Pancreas (tissue), 10 donors: ENCODE measurements around the gene ZBTB4. TPM values are rescaled to one million over a fixed set of nuclear protein-coding genes. Genes with fewer than 3 reads are reported as not detected.

ENCODE experiments used
- ATAC-seq, 4 donors: fragments of 200-7000 bp; cut with Tn5 transposase; one replicate each; pipeline versions ENCODE4 v1.8.0 to v1.9.1; 2020; ENCODE audit warnings: mild to moderate bottlenecking in 4 of 4, moderate library complexity in 4 of 4
- DNase-seq, 6 donors: peaks; one replicate each; pipeline ENCODE4 v3.0.0-alpha.2; 2020
- FAIRE-seq: peaks from 2 replicates; lab custom pipeline; 2012; peaks lifted over from hg19 to GRCh38; lab: Jason Lieb, UNC
- H3K27ac ChIP-seq, 4 donors: fragments of 200-600 bp; sonication (generic); 1 replicate in 3 of 4; 2 replicates in 1 of 4; pipeline versions ENCODE4 v1.5.0 to v1.8.0; 2020
- H3K27me3 ChIP-seq, 4 donors: fragments of 200-600 bp; one replicate each; pipeline ENCODE4 v1.8.0; 2021
- H3K36me3 ChIP-seq, 3 donors: fragments of 200-600 bp; sonication (generic) in 1 of 3; one replicate each; pipeline versions ENCODE4 v1.5.0 to v1.8.0; 2020 to 2021
- H3K4me1 ChIP-seq, 3 donors: fragments of 200-600 bp; one replicate each; pipeline ENCODE4 v1.8.0; 2021
- H3K4me3 ChIP-seq, 4 donors: fragments of 200-600 bp; sonication (generic) in 2 of 4; one replicate each; pipeline versions ENCODE4 v1.5.0 to v1.8.0; 2020 to 2021
- H3K9me3 ChIP-seq, 4 donors: fragments of 200-600 bp; one replicate each; pipeline ENCODE4 v1.8.0; 2021
- WGBS, 2 donors: extraction: QIAGEN DNeasy Blood & Tissue Kit; methylation state at CpG; one replicate each; pipeline ENCODE4 v1.1.7; 2013; 5-methylcytosine and 5-hydroxymethylcytosine counted together
- intact Hi-C, 3 donors: fragments of 100-400 bp; cut with DNase I; formaldehyde crosslinking; loops; one replicate each; pipeline versions ENCODE4 v1.11.1 to v1.14.2; 2022
- polyA plus RNA-seq, 2 donors: library from polyadenylated mRNA; stranded (reverse); fragments of 200-250 nt; gene quantifications; one replicate each; pipeline ENCODE4 v1.2.3, GENCODE V29; 2013
- total RNA-seq, 6 donors: library from RNA; stranded (reverse); fragmentation: NEBNext Ultra II Directional in 4 of 6; extraction: Animal tissue kit (Norgen Biotek cat#: 25700) in 4 of 6; gene quantifications; one replicate each; pipeline versions ENCODE4 v1.2.1 to v1.2.4, GENCODE V29; 2021 to 2023
- TF ChIP-seq, protein P1 (sequence below), 4 donors: fragments of 200-600 bp; sonication (generic) in 3 of 4; IDR thresholded peaks; one replicate each; pipeline versions ENCODE4 v1.5.0 to v1.8.0; 2021; ENCODE audit warnings: antibody characterized with exemption in 4 of 4
- donor health status: healthy with polysubstance abuse.
- donor health status: DM: no; HTN: no; CAD: no; lungs with moderate emphysema.
- donor health status: DM: no; HTN: no; CAD: no.
- donor health status: control.
- donor health status: control.
- donor health status: Bipolar disorder and iron deficiency.
- donor health status: DM: yes; HTN: yes; CAD: no.
- donor health status: DM: no; HTN: no; CAD: no.
- donor health status: DM: no; HTN: no; CAD: no.
- donor health status: DM: yes; HTN: yes; CAD: no.

The ZBTB4 gene, protein sequence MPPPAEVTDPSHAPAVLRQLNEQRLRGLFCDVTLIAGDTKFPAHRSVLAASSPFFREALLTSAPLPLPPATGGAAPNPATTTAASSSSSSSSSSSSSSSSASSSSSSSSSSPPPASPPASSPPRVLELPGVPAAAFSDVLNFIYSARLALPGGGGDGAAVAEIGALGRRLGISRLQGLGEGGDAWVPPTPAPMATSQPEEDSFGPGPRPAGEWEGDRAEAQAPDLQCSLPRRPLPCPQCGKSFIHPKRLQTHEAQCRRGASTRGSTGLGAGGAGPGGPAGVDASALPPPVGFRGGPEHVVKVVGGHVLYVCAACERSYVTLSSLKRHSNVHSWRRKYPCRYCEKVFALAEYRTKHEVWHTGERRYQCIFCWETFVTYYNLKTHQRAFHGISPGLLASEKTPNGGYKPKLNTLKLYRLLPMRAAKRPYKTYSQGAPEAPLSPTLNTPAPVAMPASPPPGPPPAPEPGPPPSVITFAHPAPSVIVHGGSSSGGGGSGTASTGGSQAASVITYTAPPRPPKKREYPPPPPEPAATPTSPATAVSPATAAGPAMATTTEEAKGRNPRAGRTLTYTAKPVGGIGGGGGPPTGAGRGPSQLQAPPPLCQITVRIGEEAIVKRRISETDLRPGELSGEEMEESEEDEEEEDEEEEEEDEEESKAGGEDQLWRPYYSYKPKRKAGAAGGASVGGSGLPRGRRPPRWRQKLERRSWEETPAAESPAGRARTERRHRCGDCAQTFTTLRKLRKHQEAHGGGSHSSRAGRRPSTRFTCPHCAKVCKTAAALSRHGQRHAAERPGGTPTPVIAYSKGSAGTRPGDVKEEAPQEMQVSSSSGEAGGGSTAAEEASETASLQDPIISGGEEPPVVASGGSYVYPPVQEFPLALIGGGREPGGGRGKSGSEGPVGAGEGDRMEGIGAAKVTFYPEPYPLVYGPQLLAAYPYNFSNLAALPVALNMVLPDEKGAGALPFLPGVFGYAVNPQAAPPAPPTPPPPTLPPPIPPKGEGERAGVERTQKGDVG
- 10 to 100 TPM; 20.3 to 30.2 (median 22.2) TPM for total RNA-seq
- 10 to 100 TPM; 17.3 to 19.2 TPM for polyA plus RNA-seq

- peaks cover 0 to 17% (median 16%) of the 10 kb centered on the region in 3 donors for H3K4me1 ChIP-seq
- DNase-seq = peak in 5 of 6 donors; percentile 51 to 86 (median 80)
- 0 to 1% methylated on average over 41 to 92 of the region's 92 CpGs for WGBS, 2 donors
- TF ChIP-seq, protein P1, sequence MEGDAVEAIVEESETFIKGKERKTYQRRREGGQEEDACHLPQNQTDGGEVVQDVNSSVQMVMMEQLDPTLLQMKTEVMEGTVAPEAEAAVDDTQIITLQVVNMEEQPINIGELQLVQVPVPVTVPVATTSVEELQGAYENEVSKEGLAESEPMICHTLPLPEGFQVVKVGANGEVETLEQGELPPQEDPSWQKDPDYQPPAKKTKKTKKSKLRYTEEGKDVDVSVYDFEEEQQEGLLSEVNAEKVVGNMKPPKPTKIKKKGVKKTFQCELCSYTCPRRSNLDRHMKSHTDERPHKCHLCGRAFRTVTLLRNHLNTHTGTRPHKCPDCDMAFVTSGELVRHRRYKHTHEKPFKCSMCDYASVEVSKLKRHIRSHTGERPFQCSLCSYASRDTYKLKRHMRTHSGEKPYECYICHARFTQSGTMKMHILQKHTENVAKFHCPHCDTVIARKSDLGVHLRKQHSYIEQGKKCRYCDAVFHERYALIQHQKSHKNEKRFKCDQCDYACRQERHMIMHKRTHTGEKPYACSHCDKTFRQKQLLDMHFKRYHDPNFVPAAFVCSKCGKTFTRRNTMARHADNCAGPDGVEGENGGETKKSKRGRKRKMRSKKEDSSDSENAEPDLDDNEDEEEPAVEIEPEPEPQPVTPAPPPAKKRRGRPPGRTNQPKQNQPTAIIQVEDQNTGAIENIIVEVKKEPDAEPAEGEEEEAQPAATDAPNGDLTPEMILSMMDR (IDR thresholded peaks at IDR 0.05) = no peak
- peak in 3 of 4 donors; percentile 2 to 25 (median 16) for ATAC-seq
- H3K4me3 ChIP-seq = peak within 1 kb of the TSS; percentile 89 to 98 (median 98)
- no peak for FAIRE-seq
- H3K9me3 ChIP-seq = no peaks in the 10 kb centered on the region
- H3K27me3 ChIP-seq = no peaks in the 10 kb centered on the region
- no peaks in the 10 kb centered on the region for H3K36me3 ChIP-seq
- H3K27ac ChIP-seq = peak within 1 kb of the TSS; percentile 98 to 99 (median 98)
- intact Hi-C loops = loop anchor here in 2 of 3 donors (5.0 kb wide), 1 partner anchor 37 kb away; no protein-coding TSS in a partner anchor
These were observed at the start of gene ZBTB4 for GRCh38 chr17:7479213-7480088. TSS of gene ZBTB4 (minus strand) at chr17:7479631. CDS start at chr17:7466801, 12,830 bp downstream.

DNA sequence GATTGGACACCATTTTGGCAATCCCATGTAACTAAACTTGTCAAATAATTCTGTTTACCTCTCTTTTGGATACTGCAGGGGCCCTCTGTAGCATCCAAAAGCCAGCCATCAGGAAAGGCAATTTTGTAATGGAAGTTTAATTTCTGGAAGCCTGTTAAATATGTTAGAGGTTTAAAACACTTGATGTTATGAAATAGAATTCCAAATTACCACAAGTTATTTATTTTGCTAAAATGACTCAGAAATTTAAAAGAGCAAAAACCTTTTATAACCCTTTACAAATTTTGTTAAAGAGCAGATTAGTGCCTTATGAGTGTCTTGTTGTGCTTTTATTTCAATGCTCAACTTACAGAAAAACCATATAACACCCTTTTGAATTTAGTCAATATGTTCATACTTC is 49.4 kb upstream of the ZBTB4 start:
- DNase-seq = no peak

GRCh38 chr17:7523033-7523432 is 43.6 kb upstream of the ZBTB4 start:
- ATAC-seq (peak in 2 of 4 donors; percentile 47 to 51), FAIRE-seq (no peak), DNase-seq (no peak)
- intact Hi-C loops = no loop called here
- no peaks in the 10 kb centered on the region for H3K4me1 ChIP-seq
- TF ChIP-seq, protein P1 (IDR thresholded peaks at IDR 0.05) = no peak
- 41 to 45% methylated on average over 10 of the region's 10 CpGs for WGBS, 2 donors
- no peaks in the 10 kb centered on the region for H3K36me3 ChIP-seq
- H3K27me3 ChIP-seq = no peaks in the 10 kb centered on the region
- no peaks in the 10 kb centered on the region for H3K9me3 ChIP-seq
- no peak overlapping the region for H3K4me3 ChIP-seq
- no peak overlapping the region for H3K27ac ChIP-seq

More for the DNA sequence above, 49.4 kb upstream of the ZBTB4 start:
- Histone ChIP-seq H3K9me3 (no peaks in the 10 kb centered on the region), H3K27ac (no peak overlapping the region), H3K4me1 (no peaks in the 10 kb centered on the region), H3K27me3 (no peaks in the 10 kb centered on the region), H3K36me3 (no peaks in the 10 kb centered on the region), H3K4me3 (no peak overlapping the region)
- TF ChIP-seq, protein P1 (IDR thresholded peaks at IDR 0.05) = no peak
- no peak for ATAC-seq
- intact Hi-C loops = no loop called here
- no peak for FAIRE-seq

- no peak for DNase-seq
- 88 to 91% methylated on average over 13 of the region's 13 CpGs for WGBS, 2 donors
- peak in 3 of 4 donors; percentile 13 to 48 (median 39) for ATAC-seq
- Histone ChIP-seq H3K4me1 (no peaks in the 10 kb centered on the region), H3K9me3 (no peaks in the 10 kb centered on the region), H3K27ac (peak overlapping the region in 1 of 4 donors; percentile 12), H3K36me3 (peaks cover 0 to 27% (median 25%) of the 10 kb centered on the region in 3 donors), H3K4me3 (no peak overlapping the region), H3K27me3 (no peaks in the 10 kb centered on the region)
- FAIRE-seq = no peak
- intact Hi-C loops = loop anchor here in 2 of 3 donors (5.0 to 10.0 kb wide), 2 partner anchors 36 to 159 kb away; no protein-coding TSS in a partner anchor
- TF ChIP-seq, protein P1 (IDR thresholded peaks at IDR 0.05) = no peak
These were observed 36.6 kb upstream of the ZBTB4 start for GRCh38 chr17:7515911-7516610.
